Activated CD4-positive, alpha-beta T cell treated with anti-CD3 and anti-CD28 coated beads for 1 hour (primary cell): ENCODE measurements around the gene COL1A1.

ENCODE experiments used
- DNase-seq: peaks from one replicate; pipeline ENCODE4 v3.0.0-alpha.2; 2020

COL1A1 gene

GRCh38 chr17:50139185-50139783, 62.1 kb downstream of the COL1A1 start:
- DNase-seq: no peak

DNA sequence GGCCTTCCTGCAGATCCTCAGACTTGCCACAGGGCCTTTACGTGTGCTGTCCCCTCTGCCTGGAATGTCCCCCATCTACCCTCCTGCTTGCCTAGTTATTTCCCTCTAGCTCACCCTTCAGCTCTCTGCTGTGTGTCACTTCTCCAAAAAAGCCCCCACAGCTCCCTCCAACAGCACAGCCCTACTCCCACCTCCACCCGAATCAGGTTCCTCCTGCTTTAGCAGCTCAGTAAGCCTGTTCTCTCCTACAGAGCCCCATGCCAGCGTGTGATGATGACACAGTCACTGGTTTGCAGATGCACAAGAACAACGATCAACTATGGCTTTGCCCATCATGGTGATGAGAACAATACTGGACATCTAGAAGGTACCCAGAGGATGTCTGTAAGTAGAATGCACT, 64.4 kb downstream of the COL1A1 start:
- DNase-seq: no peak

GRCh38 chr17:50136096-50136687, 65.2 kb downstream of the COL1A1 start:
- DNase-seq: no peak

DNA sequence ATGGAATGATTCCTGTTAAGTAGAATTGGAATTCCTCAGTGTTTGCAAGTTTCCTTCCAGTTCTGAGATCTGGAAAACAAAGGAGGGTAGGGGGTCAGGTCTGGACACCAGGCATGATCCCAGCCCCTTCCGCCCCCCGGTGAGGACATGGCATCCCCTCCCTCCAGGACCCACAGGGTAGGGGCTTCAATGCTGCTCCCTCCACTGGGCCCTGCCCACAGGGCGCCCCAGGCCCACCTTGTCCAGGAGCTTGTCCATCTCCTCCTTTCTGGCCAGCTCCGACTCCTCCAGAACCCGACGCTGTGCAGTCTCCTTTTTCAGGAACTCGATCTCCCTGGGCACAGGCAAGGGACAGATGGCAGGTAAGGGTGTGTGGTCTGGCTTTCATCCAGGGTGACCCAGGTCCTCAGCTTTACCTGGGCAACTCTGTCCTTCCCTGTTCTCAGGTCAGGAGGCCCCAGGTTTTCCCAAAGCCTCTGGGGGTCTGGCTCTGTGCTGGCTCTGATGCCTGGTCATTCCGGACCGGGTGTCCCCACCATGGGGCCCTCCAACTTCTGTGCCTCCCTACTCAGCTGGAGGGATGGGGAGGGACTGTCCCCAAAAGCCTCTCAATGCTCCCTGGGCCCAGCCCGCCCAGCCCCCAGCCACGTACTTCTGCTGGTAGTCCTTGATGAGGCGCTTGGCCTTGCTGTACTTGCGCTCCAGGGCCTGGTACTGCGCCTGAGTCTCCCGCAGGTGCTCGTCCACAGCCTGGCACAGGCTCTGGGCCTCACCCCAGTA, 65.9 kb downstream of the COL1A1 start:
- no peak for DNase-seq

- DNase-seq: no peak
Measured at GRCh38 chr17:50134206-50135110, 67.0 kb downstream of the COL1A1 start.

DNA sequence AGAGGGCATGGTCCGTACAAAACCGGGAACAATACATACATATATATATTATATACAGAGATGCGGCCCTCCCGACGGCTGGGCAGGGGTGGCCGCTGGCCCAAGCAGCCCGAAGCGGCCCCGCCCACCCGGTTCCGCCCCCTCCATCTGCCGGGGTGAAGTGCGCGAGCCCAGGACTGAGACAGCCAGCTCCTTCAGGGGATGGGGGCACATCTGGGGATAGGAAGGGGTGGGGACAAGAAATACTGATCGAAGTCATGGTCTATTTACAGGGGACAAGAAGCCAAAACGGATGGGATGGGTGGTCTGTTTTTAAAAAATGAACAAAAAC, 67.7 kb downstream of the COL1A1 start:
- DNase-seq: no peak
